ENCODE results near the gene ABCC1. TPM values are rescaled to one million over a fixed set of nuclear protein-coding genes. Genes with fewer than 3 reads are reported as not detected.

The ABCC1 gene
- polyA plus RNA-seq, 3 donors, result 1.4 to 23.6 (median 3.0) TPM

DNA sequence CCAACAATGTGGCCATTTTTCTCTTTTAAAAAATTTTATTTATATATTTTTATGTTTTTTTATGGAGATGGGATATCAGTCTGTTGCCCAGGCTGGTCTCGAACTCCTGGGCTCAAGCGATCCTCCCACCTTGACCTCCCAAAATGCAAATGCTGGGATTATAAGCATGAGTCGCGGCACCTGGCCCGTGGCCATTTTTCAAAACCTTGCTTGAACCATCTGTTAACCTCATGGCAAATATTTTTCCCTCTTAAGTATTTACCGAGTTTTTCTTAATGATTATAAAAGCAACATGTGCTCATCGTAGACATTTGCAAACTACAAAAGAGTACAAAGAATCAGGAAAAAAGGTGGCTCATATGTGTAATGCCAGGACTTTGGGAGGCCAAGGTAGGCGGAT is 146.2 kb downstream of the ABCC1 start:
- Histone ChIP-seq H3K4me3 (replicated peaks in 1 of 3; ENCODE audit: low read depth in 2 of 3, low read length in 3 of 3) (no peak overlapping the region), H3K27ac (ENCODE audit: low read depth in 1 of 2, low read length in 2 of 2) (no peak overlapping the region), H3K4me1 (ENCODE audit: control insufficient read depth in 1 of 2, insufficient read depth in 2 of 2, low read length in 2 of 2) (peaks cover 7 to 8% of the 10 kb centered on the region in 2 donors), H2AFZ (ENCODE audit: insufficient read depth, low read depth, low read length, poor library complexity, severe bottlenecking) (no peak overlapping the region), H3K36me3 (replicated peaks in 1 of 2; ENCODE audit: control insufficient read depth in 1 of 2, insufficient read depth in 2 of 2, low read length in 2 of 2) (peaks cover 51 to 77% of the 10 kb centered on the region in 2 donors), H3K79me2 (ENCODE audit: insufficient read depth, low read length) (no peaks in the 10 kb centered on the region), H3K9me3 (replicated peaks in 1 of 2; ENCODE audit: control insufficient read depth in 1 of 2, insufficient read depth in 1 of 2, low read length in 2 of 2) (no peaks in the 10 kb centered on the region), H4K20me1 (ENCODE audit: insufficient read depth, low read length) (peaks cover 7% of the 10 kb centered on the region), H3K27me3 (ENCODE audit: control insufficient read depth in 2 of 2, insufficient read depth in 2 of 2, low read length in 2 of 2) (no peaks in the 10 kb centered on the region), H3K4me2 (replicated peaks; ENCODE audit: extremely low read depth, low read length, poor library complexity, severe bottlenecking) (no peak overlapping the region), H3K9ac (ENCODE audit: insufficient read depth, low read length, poor library complexity, severe bottlenecking) (no peak overlapping the region)
- Mint-ChIP-seq H3K27ac (no peak overlapping the region), H3K4me3 (no peak overlapping the region), H3K9me3 (no peaks in the 10 kb centered on the region), H3K36me3 (peaks cover 72 to 88% of the 10 kb centered on the region in 2 donors), H3K27me3 (ENCODE audit: low read depth in 3 of 3) (peaks cover 0 to 2% (median 0%) of the 10 kb centered on the region in 3 donors), H3K4me1 (peaks cover 11% of the 10 kb centered on the region)
- TF ChIP-seq, protein P1, sequence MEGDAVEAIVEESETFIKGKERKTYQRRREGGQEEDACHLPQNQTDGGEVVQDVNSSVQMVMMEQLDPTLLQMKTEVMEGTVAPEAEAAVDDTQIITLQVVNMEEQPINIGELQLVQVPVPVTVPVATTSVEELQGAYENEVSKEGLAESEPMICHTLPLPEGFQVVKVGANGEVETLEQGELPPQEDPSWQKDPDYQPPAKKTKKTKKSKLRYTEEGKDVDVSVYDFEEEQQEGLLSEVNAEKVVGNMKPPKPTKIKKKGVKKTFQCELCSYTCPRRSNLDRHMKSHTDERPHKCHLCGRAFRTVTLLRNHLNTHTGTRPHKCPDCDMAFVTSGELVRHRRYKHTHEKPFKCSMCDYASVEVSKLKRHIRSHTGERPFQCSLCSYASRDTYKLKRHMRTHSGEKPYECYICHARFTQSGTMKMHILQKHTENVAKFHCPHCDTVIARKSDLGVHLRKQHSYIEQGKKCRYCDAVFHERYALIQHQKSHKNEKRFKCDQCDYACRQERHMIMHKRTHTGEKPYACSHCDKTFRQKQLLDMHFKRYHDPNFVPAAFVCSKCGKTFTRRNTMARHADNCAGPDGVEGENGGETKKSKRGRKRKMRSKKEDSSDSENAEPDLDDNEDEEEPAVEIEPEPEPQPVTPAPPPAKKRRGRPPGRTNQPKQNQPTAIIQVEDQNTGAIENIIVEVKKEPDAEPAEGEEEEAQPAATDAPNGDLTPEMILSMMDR (IDR thresholded peaks at IDR 0.05), result no peak
- no peak for DNase-seq
- WGBS (ENCODE audit: insufficient coverage), result 98% methylated on average over 5 of the region's 8 CpGs
- intact Hi-C loops (cut with micrococcal nuclease), result no loop called here

DNA sequence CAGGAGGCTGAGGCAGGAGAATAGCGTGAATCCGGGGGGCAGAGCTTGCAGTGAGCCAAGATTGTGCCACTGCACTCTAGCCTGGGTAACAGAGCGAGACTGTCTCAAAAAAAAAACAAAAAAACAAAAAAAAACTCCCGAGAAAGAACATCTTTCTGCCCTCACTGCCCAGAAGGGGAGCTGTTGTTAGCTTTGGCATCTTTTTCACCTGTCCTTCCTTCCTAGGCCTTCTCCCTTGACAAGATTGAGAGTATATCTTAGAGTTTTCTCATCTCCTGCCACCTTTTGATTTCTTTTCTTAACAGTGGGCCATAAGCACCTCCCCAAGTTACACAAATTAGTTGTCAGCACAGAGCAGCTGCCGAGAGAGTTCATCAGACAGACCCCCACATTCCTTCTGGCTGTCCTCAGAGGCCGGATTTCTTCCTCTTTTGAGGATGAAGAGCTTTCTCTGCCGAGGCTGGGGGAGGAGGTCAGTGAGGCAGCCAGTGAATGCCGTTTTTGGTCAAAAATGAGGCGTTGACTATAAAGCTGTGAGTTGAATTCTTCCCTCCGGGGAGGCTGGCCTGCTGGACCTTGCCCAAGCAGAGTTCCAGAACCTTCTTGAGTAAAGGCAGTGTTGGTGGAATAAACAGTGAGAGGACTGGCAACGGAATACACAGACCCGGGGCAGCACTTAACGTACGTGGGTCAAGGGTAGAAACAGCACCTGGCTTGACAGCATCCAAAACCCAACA is 146.9 kb downstream of the ABCC1 start:
- no peak overlapping the region for H3K4me3 Mint-ChIP-seq
- H3K9ac ChIP-seq (ENCODE audit: insufficient read depth, low read length, poor library complexity, severe bottlenecking), result no peak overlapping the region
- H3K4me3 ChIP-seq (replicated peaks in 1 of 3; ENCODE audit: low read depth in 2 of 3, low read length in 3 of 3), result no peak overlapping the region
- H3K9me3 ChIP-seq (replicated peaks in 1 of 2; ENCODE audit: control insufficient read depth in 1 of 2, insufficient read depth in 1 of 2, low read length in 2 of 2), result no peaks in the 10 kb centered on the region
- H3K36me3 Mint-ChIP-seq, result peaks cover 67 to 85% of the 10 kb centered on the region in 2 donors
- peaks cover 8 to 9% of the 10 kb centered on the region in 2 donors for H3K4me1 ChIP-seq (ENCODE audit: control insufficient read depth in 1 of 2, insufficient read depth in 2 of 2, low read length in 2 of 2)
- peaks cover 46 to 72% of the 10 kb centered on the region in 2 donors for H3K36me3 ChIP-seq (replicated peaks in 1 of 2; ENCODE audit: control insufficient read depth in 1 of 2, insufficient read depth in 2 of 2, low read length in 2 of 2)
- H3K4me2 ChIP-seq (replicated peaks; ENCODE audit: extremely low read depth, low read length, poor library complexity, severe bottlenecking), result no peak overlapping the region
- DNase-seq, result no peak
- no peaks in the 10 kb centered on the region for H3K79me2 ChIP-seq (ENCODE audit: insufficient read depth, low read length)
- TF ChIP-seq, protein P1 (IDR thresholded peaks at IDR 0.05), result no peak
- H3K27ac Mint-ChIP-seq, result no peak overlapping the region
- no peak overlapping the region for H3K27ac ChIP-seq (ENCODE audit: low read depth in 1 of 2, low read length in 2 of 2)
- peaks cover 7% of the 10 kb centered on the region for H4K20me1 ChIP-seq (ENCODE audit: insufficient read depth, low read length)
- H3K27me3 Mint-ChIP-seq (ENCODE audit: low read depth in 3 of 3), result peaks cover 0 to 2% (median 0%) of the 10 kb centered on the region in 3 donors
- intact Hi-C loops (cut with micrococcal nuclease), result no loop called here
- peaks cover 13% of the 10 kb centered on the region for H3K4me1 Mint-ChIP-seq
- 75% methylated on average over 10 of the region's 14 CpGs for WGBS (ENCODE audit: insufficient coverage)
- H2AFZ ChIP-seq (ENCODE audit: insufficient read depth, low read depth, low read length, poor library complexity, severe bottlenecking), result no peak overlapping the region
- no peaks in the 10 kb centered on the region for H3K27me3 ChIP-seq (ENCODE audit: control insufficient read depth in 2 of 2, insufficient read depth in 2 of 2, low read length in 2 of 2)
- no peaks in the 10 kb centered on the region for H3K9me3 Mint-ChIP-seq
